ENCODE results near the gene CD99L2.
"Not testable (repeated sequence)": the region's sequence is repeated elsewhere in the genome, so short reads cannot be mapped to it uniquely, and the experiment has no call there.

The CD99L2 gene

DNA sequence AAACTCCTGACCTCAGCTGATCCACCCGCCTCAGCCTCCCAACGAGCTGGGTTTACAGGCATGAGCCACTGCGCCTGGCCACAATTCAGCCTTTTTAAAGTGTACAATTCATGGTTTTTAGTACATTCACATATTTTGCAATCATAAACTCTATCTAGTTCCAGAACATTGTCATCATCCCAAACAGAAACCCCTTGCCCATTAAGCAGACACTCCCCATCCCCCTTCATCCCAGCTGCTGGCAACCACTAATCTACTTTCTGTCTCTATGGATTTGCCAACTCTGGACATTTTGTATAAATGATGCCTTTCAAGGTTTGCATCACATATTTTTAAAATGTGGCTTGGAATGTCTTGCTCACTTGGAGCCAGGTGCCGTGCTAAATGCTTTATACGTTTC lies 4.5 kb downstream of the CD99L2 start:
- DNase-seq = no peak

DNA sequence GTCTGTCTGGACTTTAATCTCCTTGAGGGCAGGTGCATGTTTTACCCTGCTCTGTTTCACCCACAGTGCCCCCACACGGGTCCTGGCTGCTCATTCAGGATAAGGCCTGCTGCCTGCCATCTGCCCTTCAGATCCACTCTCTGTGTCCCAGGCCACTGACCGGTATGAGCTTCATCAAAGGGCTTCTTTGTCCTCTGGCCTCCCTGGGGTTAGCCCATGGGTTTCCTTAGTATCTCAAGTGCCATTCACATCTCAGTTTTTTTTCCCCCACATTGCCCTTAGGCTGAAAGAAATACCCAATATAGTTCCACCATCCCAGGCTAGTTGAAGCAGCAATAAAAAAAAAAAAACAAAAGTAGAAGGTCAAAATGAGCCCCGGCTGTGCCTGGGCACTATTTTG lies 9.3 kb downstream of the CD99L2 start:
- DNase-seq = no peak

DNA sequence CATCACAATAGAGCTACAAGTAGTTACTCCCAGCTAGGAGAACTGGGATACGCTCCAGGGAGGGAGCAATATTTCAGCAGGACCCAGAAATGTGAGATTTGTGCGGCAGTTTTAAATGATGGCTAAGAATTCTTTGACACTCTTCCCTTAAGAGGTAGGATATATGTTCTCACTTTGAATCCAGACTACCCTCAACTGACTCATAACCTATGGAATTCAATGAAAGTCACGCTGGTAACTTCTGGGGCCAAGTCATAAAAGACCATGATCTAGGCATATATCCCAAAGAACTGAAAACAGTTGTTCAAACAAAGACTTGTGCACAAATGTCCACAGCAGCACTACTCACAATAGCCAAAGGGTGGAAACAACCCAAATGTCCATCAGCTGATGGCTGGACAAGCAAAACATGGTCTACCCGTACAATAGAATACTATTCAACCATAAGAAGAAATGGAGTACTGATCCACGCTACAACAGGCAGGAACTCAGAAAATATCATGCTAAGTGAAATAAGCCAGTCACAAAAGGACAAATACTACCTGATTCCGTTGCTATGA lies 10.5 kb downstream of the CD99L2 start:
- DNase-seq = no peak

DNA sequence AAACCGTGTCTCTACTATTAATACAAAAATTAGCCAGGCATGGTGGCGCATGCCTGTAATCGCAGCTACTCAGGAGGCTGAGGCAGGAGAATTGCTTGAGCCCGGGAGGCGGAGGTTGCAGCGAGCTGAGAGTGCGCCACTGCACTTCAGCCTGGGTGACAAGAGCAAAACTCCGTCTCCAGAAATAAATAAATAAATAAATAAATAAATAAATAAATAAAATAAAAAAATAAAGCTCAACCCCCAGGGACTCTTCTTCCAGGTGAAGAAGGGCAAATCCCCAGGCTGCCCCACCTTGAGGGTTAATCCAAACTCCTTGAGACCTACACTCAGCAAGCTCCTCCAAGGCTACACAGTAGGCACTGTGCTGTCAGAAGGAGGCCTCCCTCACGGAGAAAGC lies 11.2 kb downstream of the CD99L2 start:
- DNase-seq = not testable (repeated sequence)

DNA sequence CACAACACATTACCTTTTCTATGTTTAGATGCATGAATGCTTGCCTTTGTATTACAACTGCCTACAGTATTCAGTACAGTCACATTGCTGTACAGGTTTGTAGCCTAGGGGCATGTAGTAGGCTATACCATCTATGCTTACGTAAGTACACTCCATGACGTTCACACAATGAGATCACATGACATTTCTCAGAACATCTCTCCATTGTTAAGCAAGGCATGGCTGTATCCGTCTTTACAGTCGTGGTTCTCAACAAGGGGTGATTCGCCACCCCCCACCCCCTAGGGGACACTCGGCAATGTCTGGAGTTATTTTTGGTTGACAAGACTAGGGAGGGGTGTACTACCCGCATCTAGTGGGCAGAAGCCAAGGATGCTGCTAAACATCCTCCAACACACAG lies 12.1 kb downstream of the CD99L2 start:
- no peak for DNase-seq

DNA sequence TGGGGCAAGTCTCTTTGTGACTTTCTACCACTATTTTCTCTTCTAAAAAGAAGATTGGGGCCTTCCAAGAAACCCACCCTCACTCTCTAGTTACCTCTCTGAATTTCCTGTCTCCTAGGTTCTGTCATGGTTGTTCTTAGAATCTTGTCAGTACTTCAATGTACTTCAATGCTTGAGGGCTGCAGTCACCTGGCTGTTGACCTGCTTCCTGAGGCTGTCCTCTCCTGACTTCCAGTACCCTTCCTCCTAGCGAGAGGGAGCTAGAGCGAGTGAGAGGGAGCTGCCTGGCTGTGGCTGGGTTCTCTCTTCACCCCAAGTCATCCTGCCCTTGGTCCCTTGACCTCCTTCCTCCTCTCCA lies 17.7 kb downstream of the CD99L2 start:
- DNase-seq = no peak

DNA sequence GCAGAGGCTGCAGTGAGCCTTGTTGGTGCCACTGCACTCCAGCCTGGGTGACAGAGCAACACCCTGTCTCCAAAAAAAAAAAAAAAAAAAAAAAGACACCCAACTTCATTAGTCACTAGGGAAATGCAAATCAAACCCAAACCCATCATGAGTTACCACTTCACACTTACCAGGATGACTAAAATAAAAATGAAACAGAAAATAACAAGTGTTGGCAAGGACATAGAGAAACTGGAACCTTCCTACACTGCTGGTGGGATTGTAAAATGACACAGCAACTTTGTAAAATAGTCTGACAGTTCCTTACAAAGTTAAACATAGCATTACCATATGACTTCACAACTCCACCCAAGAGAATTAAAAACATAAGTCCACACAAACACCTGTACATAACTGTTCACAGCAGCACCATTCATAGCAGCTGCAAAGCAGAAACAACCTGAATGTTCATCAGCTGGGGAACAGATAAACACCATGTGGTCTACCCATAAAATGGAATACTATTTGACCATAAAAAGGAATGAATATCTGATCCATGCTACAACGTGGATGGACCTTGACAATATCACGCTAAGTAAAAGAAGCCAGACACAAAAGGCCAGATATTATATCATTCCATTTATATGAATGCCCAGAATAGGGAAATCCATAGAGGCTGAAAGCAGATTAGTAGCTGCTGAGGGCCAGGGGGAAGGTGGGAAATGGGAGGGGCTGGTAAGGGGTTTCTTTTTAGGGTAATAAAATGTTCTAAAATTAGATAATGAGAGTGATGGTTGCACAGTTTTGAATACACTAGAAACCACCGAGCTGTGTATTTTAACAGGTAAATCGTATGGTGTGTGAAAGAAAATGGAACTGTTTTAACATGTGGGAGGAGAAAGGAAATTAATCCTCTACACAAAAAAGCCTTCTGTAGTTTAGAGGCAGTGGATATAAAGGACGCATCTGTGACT lies 18.3 kb downstream of the CD99L2 start:
- DNase-seq = no peak

DNA sequence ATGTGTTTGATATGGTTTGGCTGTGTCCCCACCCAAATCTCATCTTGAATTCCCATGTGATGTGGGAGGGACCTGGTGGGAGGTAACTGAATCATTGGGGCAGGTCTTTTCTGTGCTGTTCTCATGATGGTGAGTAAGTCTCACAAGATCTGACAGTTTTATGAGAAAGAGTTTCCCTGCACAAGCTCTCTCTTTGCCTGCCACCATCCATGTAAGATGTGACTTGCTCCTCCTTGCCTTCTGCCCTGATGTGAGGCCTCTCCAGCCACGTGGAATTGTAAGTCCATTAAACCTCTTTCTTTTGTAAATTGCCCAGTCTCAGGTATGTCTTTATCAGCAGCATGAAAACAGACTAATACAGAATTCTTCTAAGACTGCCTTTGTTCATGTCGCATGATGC lies 22.8 kb downstream of the CD99L2 start:
- DNase-seq = not testable (repeated sequence)

DNA sequence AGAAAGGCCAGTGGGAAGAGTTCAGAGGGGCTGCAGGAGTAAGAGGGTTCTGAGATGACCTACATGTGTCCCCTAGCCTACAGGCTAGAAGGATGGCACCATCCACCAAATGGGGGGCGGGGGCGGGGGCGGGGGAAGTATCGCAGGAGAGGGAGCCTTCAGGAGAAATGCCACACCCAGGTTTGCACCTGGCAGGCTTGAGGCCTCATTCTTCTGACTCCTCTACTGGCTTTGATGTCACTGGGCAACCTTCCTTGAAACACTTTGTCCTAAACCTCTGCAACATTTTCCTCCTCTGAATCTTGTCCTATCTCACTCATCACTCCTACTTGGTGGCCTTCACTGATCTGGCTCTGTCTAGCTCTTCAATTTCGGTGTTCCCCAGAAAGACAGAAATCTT lies 24.0 kb downstream of the CD99L2 start:
- DNase-seq = no peak

DNA sequence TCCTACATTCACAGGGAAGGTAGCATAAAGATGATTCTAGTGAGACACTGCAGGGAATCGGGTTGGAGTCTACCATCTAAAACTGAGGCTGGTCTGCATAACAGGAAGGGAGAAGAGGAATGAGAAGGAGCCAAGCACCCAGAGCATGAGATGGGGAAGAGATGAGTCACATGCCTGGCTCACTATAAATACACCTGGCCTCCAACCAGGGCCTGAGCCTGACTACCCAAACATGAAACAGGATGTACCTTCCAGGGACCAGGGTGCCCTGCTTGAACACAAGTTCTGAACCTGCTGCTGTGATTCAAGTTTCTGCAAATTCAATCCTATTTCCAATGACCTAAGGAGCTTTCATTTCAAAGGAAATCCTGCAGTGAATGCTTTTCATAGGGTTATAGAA lies 24.9 kb downstream of the CD99L2 start:
- no peak for DNase-seq

DNA sequence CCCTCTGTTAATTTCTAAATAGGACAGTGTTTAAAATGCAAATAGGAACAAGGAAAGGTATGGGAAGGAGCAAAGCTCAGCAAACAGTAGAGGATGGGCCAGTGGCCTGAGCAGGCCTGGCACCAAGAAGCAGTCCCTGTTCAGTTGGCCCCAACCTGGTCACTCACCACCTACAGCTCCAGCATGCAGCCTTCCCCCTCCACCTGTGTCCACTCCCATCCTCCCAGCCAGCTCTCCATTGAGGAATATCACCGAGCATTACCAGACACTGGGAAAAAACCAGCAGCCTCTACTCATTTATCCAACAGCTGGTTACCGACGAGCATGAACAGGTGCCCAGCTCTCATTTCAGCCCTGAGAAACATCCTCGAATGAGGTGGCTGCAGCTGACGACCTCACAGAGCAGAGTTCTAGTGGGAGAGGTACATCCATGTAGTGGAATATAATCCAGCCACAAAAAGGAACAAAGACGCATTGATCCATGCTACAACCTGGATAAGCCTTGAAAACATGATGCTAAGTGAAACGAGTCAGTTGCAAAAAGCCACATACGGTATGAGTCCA lies 25.6 kb downstream of the CD99L2 start:
- DNase-seq = no peak

DNA sequence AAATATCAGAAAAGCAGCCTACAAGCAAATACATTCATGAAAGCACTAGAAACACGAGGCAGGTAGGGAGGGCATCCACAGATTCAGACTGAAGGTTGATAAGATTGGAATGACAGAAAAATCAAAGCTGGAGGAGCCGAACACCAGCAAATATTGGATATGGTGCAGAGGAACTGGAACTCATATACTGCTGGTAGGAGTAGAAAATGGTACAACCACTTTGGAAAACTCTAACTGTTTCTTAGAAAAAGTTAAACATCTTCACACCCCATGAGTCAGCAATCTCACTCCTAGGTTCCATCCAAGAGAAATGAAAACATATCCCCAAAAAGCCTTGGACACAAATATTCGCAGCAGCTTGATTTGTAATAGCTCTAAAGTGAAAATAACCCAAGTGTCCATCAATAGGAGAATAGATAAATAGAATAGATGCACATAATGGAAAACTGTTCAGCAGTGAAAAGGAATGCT lies 27.1 kb downstream of the CD99L2 start:
- DNase-seq = no peak

DNA sequence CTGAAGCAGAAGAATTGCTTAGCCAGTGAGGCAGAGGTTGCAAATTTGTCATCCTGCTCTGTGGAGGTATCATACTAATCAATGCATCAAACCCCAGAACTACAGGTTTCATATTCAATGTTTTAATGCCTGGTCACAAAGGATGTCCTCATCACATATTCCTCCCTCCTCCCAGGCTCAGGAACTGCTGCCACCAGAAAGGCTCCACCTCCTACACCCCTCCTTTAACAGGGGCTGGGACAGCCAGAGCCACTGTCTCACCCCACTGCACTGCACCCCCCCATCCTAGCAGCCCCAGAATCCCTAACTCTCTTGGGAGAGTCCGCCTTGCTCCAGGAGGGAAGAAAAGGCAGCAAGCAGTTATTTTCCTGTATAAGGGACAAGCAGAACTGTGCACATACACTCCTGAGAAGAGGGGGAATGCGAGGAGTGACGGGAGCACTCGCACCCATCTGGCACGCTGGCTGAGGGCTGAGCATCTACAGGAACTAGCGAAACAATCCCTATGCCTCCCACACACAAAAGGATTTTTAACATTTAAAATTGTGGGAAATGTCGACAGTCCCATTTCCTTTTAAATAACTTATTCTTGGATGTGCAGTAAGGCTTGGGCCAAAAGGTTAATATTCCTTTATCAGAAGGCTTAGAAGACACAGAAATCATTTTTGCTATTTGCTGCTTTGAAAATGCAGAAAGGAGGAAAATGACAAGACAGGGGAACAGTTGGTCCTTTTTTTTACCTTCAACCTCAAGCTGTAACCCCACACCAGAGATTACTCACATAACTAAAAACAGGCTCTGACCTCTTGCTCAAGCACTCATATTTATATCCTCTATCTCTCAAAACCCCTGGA lies 27.8 kb downstream of the CD99L2 start:
- no peak for DNase-seq

DNA sequence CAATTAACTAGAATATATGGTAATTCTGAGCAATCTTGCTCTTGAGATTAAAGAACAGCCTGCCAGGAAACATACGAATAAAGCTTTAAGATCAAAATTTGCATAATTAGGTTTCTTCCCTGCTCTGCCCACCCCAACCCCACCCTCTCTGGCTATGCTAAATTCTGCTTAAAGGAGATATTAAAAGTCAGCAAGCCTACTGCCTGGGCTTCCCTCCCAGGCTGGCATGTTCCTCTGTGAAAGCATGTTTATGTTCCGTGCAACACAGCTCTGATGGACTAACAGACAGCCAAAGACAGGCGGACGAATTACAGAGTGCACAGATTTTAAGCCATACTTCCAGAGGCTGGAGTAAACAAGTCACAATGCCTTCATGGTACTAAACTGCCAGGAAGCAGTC lies 28.4 kb downstream of the CD99L2 start:
- no peak for DNase-seq

DNA sequence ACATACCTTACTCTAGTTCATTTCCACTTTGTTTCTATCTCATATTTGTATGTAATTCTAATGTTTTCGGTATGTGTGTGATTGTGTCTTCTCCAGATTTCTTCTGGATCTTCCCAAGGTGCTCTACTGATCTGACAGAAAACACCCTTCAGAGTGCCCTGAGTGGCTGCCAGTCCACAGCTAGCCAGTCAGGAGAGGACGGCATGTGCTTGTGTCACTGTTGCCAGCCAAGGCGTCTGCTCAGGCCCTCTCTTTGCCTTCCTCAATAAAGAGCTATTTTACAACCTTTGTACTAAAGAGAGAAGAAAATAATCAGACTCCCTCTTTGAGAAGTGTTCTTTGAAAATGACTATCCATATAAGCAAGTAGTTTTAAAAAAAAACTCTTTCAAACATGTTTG lies 29.0 kb downstream of the CD99L2 start:
- no peak for DNase-seq

DNA sequence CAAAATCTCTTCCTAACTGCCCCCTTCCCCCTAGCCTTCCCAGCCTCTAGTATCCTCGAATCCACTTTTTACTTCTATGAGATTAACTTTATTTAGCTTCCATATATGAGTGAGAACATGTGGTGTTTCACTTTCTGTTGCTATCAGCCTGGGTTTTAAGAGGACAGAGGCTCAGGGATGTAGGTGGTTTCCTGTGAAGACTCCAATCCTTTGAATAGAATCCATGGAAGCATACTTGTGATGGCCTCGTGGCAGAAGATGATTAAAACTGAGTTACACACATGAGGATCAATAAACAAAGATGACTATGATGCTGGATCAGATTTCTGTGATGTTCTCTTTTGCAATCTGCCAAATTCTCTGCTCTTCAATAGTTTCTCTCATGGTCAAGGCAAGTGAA lies 29.8 kb downstream of the CD99L2 start:
- DNase-seq = no peak

DNA sequence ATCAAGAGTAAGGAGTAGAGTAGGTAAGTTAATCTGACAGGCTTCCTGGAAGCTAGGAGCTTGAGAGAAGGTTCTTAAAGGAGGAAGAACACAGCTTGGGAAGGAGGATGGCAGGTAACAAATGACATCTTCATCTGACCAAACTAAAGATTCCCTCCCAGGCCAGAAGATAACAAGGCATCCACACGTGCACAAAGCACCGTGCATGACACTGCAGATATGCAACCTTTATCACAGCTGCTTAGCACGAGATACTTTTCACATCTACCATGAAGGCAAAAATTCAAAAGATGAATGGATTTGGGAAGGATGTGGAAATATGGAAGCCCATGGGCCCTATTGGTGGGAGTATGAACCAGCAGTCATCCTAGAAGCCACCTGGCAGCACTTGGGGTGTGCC lies 34.3 kb downstream of the CD99L2 start:
- DNase-seq = no peak

DNA sequence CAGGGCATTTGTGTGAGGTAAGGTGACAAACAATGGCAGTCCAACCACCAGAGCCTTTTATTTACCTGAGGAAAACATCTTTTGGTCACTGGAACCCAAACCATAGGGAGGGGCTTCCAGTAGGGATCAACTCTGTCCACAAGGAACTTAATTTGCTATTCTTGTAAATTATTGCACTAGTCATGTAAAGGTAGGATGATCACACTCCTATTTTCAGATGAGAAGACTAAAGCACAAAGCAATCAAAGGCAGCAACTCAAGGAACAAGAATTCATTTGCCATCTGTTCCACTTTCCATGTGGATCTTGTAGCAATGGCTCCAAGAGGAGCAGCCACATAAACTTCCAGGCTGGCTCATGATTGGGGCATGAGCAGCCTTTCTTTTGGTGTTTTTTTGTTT lies 35.3 kb downstream of the CD99L2 start:
- no peak for DNase-seq

DNA sequence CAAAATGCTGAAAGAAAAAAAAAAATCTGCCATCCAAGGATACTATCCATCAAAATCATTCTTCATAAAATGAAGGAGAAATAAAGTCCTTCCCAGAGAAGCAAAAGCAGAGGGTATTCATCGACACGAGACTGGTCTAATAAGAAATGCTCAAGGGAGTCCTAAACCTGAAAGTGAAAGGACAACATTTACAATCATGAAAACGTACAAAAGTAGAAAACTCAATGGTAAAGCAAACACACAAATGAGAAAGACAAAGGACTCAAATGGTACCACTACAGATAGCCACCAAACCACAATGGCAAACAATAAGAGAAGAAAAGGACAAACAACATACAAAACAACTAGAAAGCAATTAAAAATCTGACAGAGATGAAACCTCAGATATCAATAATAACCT lies 41.0 kb downstream of the CD99L2 start:
- no peak for DNase-seq

DNA sequence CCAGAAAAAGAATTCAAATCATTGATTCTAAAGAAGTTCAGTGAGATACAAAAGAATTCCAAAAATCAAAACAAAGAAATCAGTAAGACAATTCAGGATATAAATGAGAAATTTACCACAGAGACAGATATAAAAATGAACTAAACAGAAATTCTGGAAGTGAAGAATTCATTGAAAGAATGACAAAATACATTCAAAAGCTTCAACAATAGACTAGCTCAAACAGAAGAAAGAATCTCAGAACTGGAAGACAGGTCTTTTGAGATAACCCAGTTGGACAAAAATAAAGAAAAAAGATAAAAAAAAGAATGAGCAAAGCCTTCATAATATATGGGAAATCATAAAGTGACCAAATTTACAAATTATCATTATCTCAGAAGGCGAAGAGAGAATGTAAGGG lies 41.7 kb downstream of the CD99L2 start:
- DNase-seq = no peak

DNA sequence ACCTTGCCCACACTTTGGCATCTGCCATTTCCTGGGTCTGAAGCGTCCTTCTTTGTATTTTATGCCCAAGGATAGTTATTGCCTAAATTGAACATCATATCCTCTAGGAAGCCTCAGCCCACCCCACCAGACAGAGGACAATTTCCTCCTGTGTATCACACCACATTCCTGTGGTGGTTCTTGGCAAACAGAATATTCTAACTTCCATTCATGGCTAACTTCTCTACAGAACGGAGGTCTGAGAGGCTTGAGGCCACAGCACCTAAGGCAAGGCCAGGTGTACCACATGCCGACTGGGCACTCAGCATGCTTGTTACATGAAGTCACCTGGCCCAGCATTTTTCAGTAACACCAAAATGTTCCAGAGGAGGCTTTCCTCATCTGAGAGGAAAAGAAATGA lies 42.4 kb downstream of the CD99L2 start:
- no peak for DNase-seq

DNA sequence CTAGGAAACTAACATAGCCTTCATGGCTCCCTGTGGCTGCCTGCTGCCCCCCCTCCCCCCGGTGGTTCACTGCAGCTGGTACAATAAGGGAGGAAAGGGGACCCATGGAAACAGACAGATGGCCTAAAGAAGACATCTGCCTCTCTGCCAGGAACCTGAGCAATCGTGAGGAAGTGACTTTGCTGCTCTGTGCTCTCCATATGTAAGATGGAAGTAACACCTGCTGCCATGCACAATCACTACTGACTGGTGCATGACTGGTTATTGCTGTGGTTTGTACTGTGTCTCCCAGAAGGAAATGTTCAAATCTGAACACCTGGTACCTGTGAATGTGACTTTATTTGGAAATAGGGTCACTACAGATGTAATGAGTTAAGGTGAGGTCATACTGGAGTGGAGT lies 43.6 kb downstream of the CD99L2 start:
- DNase-seq = peak; percentile 87

DNA sequence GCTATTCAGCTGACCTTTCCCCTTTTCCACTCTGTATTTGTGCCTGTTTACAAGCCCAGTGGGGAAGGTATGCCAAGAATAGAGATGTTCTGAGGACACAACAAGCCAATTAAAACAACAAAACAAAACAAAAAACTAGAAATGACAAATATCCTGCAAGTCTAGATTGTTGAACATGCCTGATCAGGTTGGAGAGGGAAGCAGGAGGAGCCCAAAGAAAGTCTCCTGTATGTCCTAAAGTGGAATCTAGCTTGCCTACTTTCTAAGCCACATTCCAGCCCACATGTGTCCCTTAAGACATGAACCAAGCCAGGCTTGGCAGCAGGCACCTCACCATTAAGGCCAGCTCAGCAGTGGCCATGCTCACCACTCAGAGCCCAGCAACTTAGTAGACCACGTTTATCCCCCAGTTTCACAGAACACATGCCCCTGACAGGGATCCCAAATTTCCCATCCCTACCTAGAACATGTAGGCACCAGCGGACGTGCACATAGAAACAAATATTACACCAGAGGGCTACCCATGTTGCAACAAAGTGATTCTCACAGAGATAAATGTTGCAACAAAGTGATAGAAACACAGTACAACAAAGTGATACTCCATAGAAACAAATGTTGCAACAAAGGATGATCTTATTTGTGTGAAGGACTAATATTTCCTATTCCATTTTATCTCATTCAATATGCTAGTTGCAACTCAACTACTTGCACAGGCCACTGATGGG lies 48.3 kb downstream of the CD99L2 start:
- DNase-seq = no peak

Measured in DMS 273 treated with DMSO at 0.1 percent for 48 hours (cell line).